GM12891 (cell line): ENCODE data around the gene SERPINE1.

ENCODE experiments used
- DNase-seq: peaks from one replicate; pipeline ENCODE4 v3.0.0; 2011; ENCODE audit warnings: low spot score; ENCODE audit not compliant: insufficient read length
- FAIRE-seq: peaks from 2 replicates; lab custom pipeline; 2011; peaks lifted over from hg19 to GRCh38; lab: Jason Lieb, UNC
- PAX5 ChIP-seq: IDR thresholded peaks from 2 replicates; pipeline ENCODE4 v1.6.1; 2011; ENCODE audit warnings: low read length, moderate library complexity, mild to moderate bottlenecking; ENCODE audit not compliant: insufficient read depth, severe bottlenecking
- POLR2A ChIP-seq: IDR thresholded peaks from 2 replicates; pipeline ENCODE4 v1.6.1; 2011; ENCODE audit warnings: low read depth, low read length, control low read depth
- POLR2AphosphoS5 ChIP-seq: IDR thresholded peaks from 2 replicates; pipeline ENCODE4 v1.6.1; 2011; ENCODE audit warnings: low read depth, low read length, control low read depth
- POU2F2 ChIP-seq: IDR thresholded peaks from 2 replicates; pipeline ENCODE4 v1.6.1; 2011; ENCODE audit warnings: low read depth, mild to moderate bottlenecking, control low read depth, low read length, moderate library complexity
- SPI1 ChIP-seq: IDR thresholded peaks from 2 replicates; pipeline ENCODE4 v1.6.1; 2011; ENCODE audit warnings: low read depth, low read length, control low read depth
- TAF1 ChIP-seq: IDR thresholded peaks from 2 replicates; pipeline ENCODE4 v1.6.1; 2011; ENCODE audit warnings: low read depth, low read length, control low read depth

SERPINE1 gene

DNA sequence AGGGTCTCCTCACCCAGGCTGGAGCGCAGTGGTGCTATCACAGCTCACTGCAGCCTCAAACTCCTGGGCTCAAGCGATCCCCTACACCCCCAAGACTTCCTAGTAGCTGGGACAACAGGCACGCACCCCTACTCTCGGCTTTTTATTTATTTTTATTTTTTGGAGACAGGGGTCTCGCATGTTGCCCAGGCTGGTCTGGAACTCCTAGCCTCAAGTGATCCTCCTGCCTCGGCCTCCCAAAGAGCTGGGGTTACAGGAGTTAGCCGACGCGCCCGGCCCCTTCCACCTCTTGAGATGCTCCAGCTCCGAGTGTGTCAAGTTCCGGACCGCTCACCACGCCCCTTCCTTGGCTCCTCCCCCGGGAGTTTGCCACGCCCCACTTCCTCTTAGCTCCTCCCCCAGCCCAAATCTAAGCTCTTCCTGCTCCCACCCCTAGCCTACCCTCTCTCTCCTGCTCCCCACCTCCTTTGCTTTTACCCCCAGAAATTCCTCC, 46.9 kb downstream of the SERPINE1 start:
- FAIRE-seq (peak; percentile 69), DNase-seq (peak; percentile 67)
- TF ChIP-seq POLR2A (no peak), SPI1 (peak; percentile 82)

DNA sequence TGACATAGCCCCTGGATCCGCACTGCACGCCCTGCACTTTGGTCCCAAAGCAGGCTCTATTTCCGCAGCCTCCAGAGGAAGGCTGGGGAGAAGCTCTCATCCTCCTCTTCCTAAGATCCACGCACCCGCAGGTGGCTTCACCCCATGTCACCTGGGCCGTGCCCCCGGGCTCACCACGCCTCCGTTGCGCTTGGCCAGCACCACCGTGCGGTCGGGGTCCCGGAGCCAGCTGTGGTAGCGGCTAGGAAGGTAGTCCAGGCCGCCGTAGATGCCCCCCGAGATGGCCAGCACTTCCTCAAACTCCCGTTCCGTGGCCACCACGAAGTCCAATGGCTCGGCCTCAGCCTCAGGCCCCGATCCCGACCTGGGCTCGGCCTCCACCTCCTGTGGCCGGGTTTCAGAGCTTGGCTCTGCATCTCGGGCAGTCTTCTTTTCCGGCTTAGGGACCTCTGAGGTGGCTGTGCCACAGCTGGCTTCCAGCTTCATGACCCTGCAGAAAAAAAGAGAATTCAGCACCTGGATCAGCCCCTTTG, 47.5 kb downstream of the SERPINE1 start:
- FAIRE-seq: no peak
- no peak for TF ChIP-seq POLR2AphosphoS5
- no peak for DNase-seq

DNA sequence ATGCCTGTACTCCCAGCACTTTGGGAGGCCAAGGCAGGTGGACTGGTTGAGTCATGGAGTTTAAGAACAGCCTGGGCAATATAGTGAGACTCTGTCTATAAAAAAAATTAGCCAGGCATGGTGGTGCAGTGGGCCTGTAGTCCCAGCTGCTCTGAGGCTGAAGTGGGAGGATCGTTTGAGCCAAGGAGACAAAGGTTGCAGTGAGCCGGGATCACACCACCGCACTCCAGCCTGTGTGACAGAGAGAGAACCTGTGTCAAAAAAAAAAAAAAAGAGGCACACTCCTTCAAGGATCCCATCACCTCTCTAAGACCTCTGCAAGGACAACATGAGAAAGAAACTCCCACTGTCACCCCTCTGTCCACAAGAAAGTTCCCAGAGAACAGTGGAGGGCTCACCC, 48.8 kb downstream of the SERPINE1 start:
- no peak for FAIRE-seq
- no peak for DNase-seq
- TF ChIP-seq POLR2A (no peak), PAX5 (no peak), POLR2AphosphoS5 (no peak), POU2F2 (no peak), TAF1 (no peak), SPI1 (no peak)

DNA sequence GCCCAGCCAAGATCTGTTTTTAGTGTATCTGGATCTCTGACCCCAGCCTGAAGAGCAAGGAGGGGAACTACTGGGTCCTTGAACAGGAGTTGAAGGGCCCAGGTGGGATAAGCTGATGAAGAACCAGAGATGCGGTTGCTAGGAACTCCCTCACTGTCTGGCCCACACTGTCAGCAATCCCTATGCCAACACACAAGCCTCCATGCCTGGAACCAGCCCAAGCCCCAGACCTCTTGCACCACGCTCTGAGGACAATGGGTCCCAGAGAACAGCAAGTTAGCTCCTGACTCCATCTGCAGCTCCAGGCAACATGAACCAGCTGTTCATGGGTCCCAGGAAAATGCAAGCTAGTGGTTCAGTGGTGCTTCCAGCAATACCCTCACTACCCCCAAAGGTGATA, 50.7 kb downstream of the SERPINE1 start:
- TF ChIP-seq PAX5: no peak
- no peak for TF ChIP-seq TAF1
- no peak for TF ChIP-seq POU2F2
- TF ChIP-seq POLR2A: no peak
- no peak for TF ChIP-seq POLR2AphosphoS5
- no peak for TF ChIP-seq SPI1
- FAIRE-seq (no peak), DNase-seq (no peak)

DNA sequence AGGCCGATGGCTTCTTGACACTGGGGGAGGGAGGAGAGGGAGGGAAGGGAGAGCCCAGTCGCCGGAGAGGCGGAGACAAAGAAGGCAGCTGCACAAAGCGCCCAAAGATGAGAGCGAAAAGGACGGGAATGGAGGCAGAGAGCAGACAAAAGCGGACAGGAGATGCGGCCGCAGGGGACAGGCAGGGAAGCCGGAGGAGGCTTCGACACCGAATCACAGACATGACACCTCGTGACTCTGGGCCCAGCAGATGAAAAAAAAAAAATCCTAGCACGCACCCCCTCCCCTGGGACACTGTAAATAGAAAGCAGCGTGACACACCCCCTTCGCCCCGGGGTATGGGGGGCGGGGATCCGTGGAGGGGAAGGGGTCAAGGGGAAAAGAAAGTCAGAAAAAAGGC, 52.2 kb downstream of the SERPINE1 start:
- FAIRE-seq (no peak), DNase-seq (no peak)
- TF ChIP-seq PAX5: no peak

DNA sequence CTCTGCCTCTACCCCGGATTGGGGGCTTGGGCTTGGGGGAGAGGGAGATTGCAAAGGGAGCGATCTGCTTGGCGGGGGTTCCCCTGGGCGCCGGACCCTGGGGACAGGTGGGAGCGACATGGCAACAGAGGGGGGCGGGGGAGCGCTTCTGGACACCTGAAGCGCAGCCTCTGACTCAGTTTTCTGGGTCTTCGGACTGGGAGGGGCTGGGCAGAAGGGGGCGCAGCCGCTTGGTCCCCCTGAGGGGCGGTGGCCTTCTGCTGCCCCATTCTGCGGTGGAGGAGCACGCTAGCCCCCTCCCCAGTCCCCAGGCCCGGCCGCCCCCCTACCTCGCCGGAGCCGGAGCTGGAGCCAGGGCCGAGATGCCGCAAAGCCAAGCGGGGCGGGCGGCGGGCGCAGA, 52.8 kb downstream of the SERPINE1 start:
- DNase-seq (no peak), FAIRE-seq (no peak)
- no peak for TF ChIP-seq SPI1
- TF ChIP-seq PAX5: no peak
- no peak for TF ChIP-seq POLR2AphosphoS5
- TF ChIP-seq TAF1: no peak
- TF ChIP-seq POLR2A: no peak
- no peak for TF ChIP-seq POU2F2

DNA sequence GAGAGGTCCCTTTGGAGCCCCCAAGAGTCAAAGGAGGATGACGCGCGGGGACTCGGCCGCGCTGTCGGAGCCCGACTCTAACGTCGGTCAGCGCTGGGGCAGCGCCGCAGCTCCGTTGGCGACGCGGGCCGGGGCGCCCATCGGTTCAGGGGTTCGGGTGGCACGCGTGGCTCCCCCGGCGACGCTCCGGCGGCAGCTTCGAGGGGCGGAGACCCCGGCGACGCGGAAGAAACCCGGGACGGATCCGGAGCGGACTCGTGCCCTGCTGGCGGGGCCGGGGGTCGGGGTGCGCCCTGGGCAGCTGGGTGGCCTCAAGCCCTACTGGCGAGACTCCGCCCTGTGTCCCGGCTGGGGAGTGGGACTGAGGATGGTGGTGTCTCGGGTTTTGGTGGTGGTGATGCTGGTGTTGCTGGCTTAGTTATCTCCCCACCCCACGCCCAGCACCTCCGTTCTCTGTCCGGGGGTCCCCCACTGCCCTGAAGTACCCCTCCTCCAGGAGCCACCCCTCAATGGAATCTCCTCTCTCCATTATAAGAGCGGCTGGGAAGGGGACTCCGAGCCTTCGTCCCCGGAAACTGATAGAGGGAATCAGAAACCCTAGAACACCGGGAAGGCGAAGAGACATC, 53.3 kb downstream of the SERPINE1 start, which contains the start of gene NAT16:
TSS of gene NAT16 (minus strand) at position 164 of the 626 bp plus-strand sequence. CDS start 5,486 bp downstream, outside the sequence.
- TF ChIP-seq POU2F2 (no peak), POLR2A (no peak), TAF1 (no peak), SPI1 (no peak), POLR2AphosphoS5 (no peak), PAX5 (no peak)
- FAIRE-seq (no peak), DNase-seq (no peak)

DNA sequence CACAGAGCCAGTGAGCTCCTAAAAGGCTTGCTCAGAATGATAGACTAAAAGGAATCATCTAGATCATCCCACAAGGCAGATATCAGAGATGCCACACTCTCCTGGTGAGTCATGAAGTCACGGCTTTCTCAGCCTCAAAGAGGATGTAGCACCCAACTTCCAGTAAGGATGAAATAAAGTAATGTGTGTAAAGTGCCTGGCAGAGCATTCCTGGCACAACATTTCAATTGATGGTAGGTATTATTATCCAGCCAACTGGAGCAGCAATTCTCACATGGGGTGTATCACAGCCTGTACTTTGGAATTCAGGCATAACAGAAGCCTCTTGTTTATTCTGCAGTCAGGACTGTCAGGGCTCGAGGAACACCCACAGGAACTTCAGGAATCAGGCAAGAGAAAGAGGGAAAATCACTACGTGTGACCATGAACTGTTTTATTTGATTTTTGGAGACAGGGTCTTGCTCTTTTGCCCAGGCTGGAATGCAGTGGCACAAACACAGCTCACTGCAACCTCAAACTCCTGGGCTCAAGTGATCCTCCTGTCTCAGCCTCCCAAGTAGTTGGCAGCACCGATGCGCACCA, 58.4 kb downstream of the SERPINE1 start:
- no peak for FAIRE-seq
- DNase-seq: no peak
- TF ChIP-seq PAX5 (no peak), TAF1 (no peak), POLR2A (no peak), POLR2AphosphoS5 (no peak), POU2F2 (no peak), SPI1 (no peak)

DNA sequence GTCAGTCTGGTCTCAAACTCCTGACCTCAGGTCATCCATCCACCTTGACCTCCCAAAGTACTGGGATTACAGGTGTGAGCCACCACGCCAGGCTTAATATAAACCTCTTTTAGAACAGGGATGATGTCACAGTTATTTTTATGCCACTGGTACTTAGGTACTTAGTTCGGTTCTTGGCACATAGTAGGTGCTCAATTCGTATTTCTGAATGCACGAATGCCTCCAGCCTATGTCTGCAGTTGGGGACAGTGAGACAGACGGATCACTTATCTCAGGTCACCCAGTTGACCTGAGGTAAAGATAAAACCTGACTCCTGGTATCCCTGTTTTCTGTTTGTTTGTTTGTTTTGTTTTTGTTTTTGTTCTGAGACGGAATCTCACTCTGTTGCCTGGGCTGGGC, 59.3 kb downstream of the SERPINE1 start:
- no peak for DNase-seq
- no peak for FAIRE-seq
- TF ChIP-seq POU2F2: no peak

DNA sequence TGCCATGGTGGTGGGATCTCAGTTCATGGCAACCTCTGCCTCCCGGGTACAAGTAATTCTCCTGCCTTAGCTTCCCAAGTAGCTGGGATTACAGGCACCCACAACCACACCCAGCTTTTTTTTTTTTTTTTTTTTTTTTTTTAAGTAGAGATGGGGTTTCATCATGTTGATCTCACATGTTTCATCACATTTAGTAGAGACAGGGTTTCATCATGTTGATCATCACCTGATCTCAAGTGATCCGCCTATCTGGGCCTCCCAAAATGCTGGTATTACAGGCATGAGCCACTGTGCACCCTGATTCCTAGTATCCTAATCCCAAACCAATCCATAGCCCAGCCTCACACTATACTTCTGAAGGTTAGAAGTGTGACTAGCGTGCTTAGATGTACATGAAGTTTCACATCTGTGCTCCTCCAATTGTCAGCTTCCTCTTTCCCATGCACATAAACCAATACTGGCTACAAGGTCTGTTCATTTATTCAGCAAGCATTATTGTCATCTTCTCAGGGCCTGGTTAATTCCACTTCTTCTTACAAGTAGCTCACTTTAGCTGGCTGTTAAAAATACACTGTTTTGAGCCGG, 60.0 kb downstream of the SERPINE1 start:
- FAIRE-seq (no peak), DNase-seq (no peak)
- TF ChIP-seq PAX5: no peak
- peak; percentile 41 for TF ChIP-seq SPI1
